GM21737 (cell line): ENCODE results near the gene IGFBP5.

Experiments used
- ATAC-seq: cut with Tn5 transposase; IDR thresholded peaks from one replicate; pipeline ENCODE4 v1.9.1; 2021; ENCODE audit warnings: mild to moderate bottlenecking, moderate library complexity; ENCODE audit not compliant: unreplicated experiment

The IGFBP5 gene

GRCh38 chr2:216650626-216651257 is 44.6 kb downstream of the IGFBP5 start:
- ATAC-seq = no peak

- ATAC-seq = no peak
Observed at GRCh38 chr2:216649574-216649973, 45.8 kb downstream of the IGFBP5 start.

- ATAC-seq = no peak
Observed at GRCh38 chr2:216648105-216648504, 47.2 kb downstream of the IGFBP5 start.

- no peak for ATAC-seq
Observed at GRCh38 chr2:216646116-216646515, 49.2 kb downstream of the IGFBP5 start.

- no peak for ATAC-seq
Observed at GRCh38 chr2:216645636-216645950, 49.8 kb downstream of the IGFBP5 start.

GRCh38 chr2:216644842-216645635 is 50.3 kb downstream of the IGFBP5 start:
- ATAC-seq = no peak

GRCh38 chr2:216643986-216644659 is 51.2 kb downstream of the IGFBP5 start:
- ATAC-seq = no peak

- ATAC-seq = no peak
Observed at GRCh38 chr2:216637472-216637871, 57.9 kb downstream of the IGFBP5 start.

- ATAC-seq = no peak
Observed at GRCh38 chr2:216636551-216637450, 58.5 kb downstream of the IGFBP5 start.

GRCh38 chr2:216635701-216636550 is 59.4 kb downstream of the IGFBP5 start:
- no peak for ATAC-seq

GRCh38 chr2:216635171-216635570 is 60.2 kb downstream of the IGFBP5 start:
- no peak for ATAC-seq

GRCh38 chr2:216634370-216635148 is 60.8 kb downstream of the IGFBP5 start:
- no peak for ATAC-seq

- ATAC-seq = no peak
Observed at GRCh38 chr2:216633616-216634369, 61.6 kb downstream of the IGFBP5 start.

- no peak for ATAC-seq
Observed at GRCh38 chr2:216632952-216633615, 62.3 kb downstream of the IGFBP5 start, which contains the start of gene IGFBP2. Gene IGFBP2, plus strand, starts transcription at chr2:216633420. Its CDS starts 104 bp downstream, at chr2:216633524.

- ATAC-seq = no peak
Observed at GRCh38 chr2:216632346-216632951, 62.9 kb downstream of the IGFBP5 start.

- ATAC-seq = no peak
Observed at GRCh38 chr2:216629784-216630183, 65.6 kb downstream of the IGFBP5 start.

- ATAC-seq = no peak
Observed at GRCh38 chr2:216626875-216627245, 68.5 kb downstream of the IGFBP5 start.
